Ectodermal cell (in vitro differentiated cells): Measurements from ENCODE around the gene GALNT18.

Experiments used
- H3K27ac ChIP-seq: 2 replicates; pipeline ENCODE4 v1.7.0; 2013; ENCODE audit warnings: mild to moderate bottlenecking, low read depth, low read length; ENCODE audit not compliant: insufficient read depth, poor library complexity, severe bottlenecking
- H3K27me3 ChIP-seq: 2 replicates; pipeline ENCODE4 v1.7.0; 2013; ENCODE audit warnings: mild to moderate bottlenecking, low read length; ENCODE audit not compliant: insufficient read depth, control insufficient read depth, poor library complexity, severe bottlenecking
- H3K36me3 ChIP-seq: one replicate; pipeline ENCODE4 v1.7.0; 2013; ENCODE audit warnings: low read length; ENCODE audit not compliant: control insufficient read depth, insufficient read depth
- H3K4me1 ChIP-seq: one replicate; pipeline ENCODE4 v1.7.0; 2013; ENCODE audit warnings: low read length; ENCODE audit not compliant: control insufficient read depth, insufficient read depth
- H3K4me3 ChIP-seq: 2 replicates; pipeline ENCODE4 v1.7.0; 2013; ENCODE audit warnings: low read depth, low read length, control low read depth; ENCODE audit not compliant: insufficient read depth
- H3K9me3 ChIP-seq: 2 replicates; pipeline ENCODE4 v1.7.0; 2013; ENCODE audit warnings: mild to moderate bottlenecking, low read length, moderate library complexity; ENCODE audit not compliant: control insufficient read depth
- WGBS, 2 experiments: methylation state at CpG; one replicate each; pipeline ENCODE4 v1.1.7; 2013; ENCODE audit warnings: missing lambda C conversion rate in 2 of 2; 5-methylcytosine and 5-hydroxymethylcytosine counted together

Gene GALNT18

DNA sequence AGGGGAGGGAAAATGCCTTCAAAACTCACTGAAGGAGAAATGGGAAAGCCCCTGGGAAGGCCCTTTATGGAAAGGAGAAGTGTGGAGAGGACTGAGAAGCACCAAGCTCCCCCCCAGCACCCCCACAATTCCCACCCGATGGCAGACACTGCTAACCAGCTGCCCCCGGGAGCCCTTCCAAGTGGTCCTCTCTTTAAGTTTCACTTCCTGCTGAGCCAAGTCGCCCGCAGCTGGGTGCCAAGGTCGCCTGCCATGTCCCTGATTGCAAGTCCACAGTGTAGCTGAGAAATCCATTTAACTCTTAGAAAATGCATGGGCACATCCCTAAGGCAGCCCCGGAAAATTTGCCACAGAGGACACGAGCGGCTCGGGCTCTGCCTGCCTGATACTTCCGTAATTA, 68.2 kb downstream of the GALNT18 start:
- no peaks in the 10 kb centered on the region for H3K9me3 ChIP-seq
- no peak overlapping the region for H3K27ac ChIP-seq
- H3K27me3 ChIP-seq = no peaks in the 10 kb centered on the region
- H3K4me3 ChIP-seq = no peak overlapping the region
- WGBS, 2 experiments = 92 to 93% methylated on average over 10 of the region's 10 CpGs
- no peaks in the 10 kb centered on the region for H3K36me3 ChIP-seq
- H3K4me1 ChIP-seq = no peaks in the 10 kb centered on the region

DNA sequence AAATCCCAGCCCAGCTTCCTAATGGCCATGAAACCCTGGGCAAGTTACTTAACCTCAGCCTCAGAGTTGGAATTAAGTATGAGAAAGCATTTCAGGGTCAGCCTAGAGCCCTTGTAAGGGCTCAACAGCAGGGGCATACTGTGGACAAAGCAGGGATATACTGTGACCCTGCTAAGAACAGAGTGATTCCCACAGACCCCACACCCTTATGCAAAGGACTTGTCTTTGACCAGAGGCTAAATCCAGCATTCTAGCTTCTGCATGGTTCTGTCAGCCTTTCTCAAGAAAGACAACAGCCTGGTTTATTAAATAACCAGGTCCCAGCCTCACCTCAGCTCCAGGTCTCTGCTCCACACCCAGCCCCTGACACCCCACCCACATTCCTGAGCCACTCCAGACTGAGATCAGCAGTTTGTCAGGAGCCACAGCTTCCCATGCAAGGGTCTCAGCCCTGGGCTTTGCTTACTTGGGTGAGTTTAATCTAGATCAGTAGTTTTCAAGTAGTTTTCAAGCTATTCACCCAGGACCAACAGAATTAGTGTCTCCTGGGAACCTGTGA, 69.2 kb downstream of the GALNT18 start:
- Histone ChIP-seq H3K27me3 (no peaks in the 10 kb centered on the region), H3K36me3 (no peaks in the 10 kb centered on the region), H3K4me3 (no peak overlapping the region), H3K4me1 (no peaks in the 10 kb centered on the region), H3K27ac (no peak overlapping the region), H3K9me3 (no peaks in the 10 kb centered on the region)

DNA sequence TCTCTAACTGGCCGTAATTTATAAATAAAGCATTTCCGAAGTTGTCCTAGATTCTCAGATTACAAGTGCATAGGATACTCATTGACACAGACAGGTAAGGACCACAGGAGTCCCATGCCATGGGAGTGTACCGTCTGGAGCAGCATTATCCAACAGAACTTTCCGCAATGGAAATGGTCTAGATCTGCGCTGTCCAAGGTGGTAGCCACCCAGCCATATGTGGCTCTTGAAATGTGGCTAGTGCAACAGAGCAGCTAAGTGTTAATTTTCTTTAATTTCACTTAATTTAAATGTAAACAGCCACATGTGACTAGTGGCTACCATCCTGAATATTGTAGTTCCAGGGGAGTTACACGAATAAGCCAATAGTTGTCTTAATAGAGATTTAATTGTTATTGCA, 71.3 kb downstream of the GALNT18 start:
- no peak overlapping the region for H3K27ac ChIP-seq
- no peaks in the 10 kb centered on the region for H3K4me1 ChIP-seq
- no peak overlapping the region for H3K4me3 ChIP-seq
- no peaks in the 10 kb centered on the region for H3K27me3 ChIP-seq
- no peaks in the 10 kb centered on the region for H3K9me3 ChIP-seq
- H3K36me3 ChIP-seq = no peaks in the 10 kb centered on the region
- WGBS, 2 experiments = 93% methylated on average over 6 of the region's 6 CpGs

DNA sequence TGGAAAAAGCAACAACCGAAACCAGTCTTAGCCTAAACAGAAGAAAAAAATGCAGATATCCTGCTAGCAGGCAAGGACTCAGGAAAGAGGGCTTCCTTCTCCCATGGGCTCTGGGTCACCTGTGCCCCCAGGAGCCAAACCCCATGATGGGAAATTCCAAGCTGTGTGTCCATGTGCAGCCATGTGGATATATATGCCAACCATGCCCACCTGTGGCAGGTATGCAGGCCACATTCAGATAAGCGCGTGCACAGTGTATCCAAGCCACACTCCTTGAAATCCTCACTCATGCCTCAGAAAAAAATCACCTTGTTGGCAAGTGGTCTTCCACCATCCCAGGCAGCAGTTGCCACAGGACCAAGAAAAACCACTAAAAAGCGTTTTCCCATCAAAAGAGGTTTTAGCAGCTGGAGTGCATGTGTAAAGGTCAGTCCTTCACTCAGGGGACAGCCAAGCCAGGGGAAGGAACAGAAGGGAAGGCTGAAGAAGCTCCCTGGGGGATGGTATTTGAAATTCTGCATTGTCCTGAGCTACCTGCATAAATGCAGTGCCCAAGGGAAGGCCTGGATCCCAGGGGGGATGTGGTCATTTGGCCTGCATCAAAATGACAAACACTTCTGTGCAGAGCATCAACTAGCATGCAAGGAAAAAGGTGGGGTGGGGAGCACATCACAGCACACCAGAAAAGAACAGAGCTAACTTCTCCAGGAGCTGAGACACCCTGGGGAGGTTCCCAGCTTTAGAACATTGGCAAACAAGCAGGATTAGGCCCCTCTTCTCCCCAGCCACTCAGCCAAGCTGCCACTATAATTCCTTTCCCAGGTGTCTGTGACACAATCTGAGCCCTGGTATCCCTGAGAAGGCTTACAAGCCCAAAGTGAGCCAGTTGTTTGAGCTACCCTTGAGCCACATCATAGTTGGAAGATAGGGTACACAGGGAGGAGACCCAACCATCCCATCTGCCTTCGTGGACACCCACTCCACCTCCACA, 76.2 kb downstream of the GALNT18 start:
- Histone ChIP-seq H3K4me3 (no peak overlapping the region), H3K36me3 (no peaks in the 10 kb centered on the region), H3K27ac (no peak overlapping the region), H3K27me3 (no peaks in the 10 kb centered on the region), H3K4me1 (no peaks in the 10 kb centered on the region), H3K9me3 (no peaks in the 10 kb centered on the region)
- 86 to 89% methylated on average over 5 of the region's 5 CpGs for WGBS, 2 experiments

DNA sequence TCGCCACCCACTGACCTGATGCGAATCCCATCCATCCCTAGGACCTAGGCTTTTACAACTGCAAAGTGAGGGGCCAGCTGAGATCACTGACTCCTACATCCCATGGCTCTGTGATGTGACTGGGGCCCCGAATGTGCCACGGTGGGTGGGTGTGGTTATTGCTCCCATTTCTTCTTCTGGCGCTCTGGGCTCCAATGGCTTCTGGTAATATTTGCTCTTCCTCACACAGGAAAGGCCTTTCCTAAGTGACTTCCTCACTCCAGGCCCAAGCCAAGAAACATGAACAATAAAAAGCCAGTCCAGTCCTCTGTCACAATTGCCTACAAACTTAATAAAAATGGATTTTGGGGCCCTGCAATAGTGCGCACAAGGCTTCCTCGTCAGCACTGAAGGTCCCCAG, 78.1 kb downstream of the GALNT18 start:
- H3K27me3 ChIP-seq = no peaks in the 10 kb centered on the region
- H3K27ac ChIP-seq = no peak overlapping the region
- no peaks in the 10 kb centered on the region for H3K36me3 ChIP-seq
- peaks cover 9% of the 10 kb centered on the region for H3K4me1 ChIP-seq
- H3K4me3 ChIP-seq = no peak overlapping the region
- WGBS, 2 experiments = 95% methylated on average over 7 of the region's 7 CpGs
- no peaks in the 10 kb centered on the region for H3K9me3 ChIP-seq

DNA sequence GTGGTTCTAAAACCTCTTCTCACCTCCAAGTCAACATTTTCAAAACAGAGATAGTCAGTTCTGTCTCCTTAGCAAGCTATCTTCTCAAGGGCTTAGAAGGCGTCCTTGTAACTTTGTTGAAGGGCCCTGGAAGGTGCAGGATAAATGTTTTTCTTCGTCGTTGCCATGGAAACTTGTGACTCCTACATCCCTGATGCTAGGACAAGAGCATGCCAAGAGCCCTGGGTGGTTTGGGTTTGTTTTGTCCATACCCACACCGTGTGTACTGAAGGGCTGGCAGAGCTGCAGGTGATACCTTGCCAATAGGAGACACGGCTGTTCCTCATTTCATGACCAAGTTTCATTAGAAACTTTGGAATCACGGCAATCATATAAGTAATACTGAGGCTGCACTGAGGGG, 81.6 kb downstream of the GALNT18 start:
- no peaks in the 10 kb centered on the region for H3K36me3 ChIP-seq
- no peaks in the 10 kb centered on the region for H3K27me3 ChIP-seq
- WGBS, 2 experiments = 90 to 94% methylated on average over 6 of the region's 6 CpGs

DNA sequence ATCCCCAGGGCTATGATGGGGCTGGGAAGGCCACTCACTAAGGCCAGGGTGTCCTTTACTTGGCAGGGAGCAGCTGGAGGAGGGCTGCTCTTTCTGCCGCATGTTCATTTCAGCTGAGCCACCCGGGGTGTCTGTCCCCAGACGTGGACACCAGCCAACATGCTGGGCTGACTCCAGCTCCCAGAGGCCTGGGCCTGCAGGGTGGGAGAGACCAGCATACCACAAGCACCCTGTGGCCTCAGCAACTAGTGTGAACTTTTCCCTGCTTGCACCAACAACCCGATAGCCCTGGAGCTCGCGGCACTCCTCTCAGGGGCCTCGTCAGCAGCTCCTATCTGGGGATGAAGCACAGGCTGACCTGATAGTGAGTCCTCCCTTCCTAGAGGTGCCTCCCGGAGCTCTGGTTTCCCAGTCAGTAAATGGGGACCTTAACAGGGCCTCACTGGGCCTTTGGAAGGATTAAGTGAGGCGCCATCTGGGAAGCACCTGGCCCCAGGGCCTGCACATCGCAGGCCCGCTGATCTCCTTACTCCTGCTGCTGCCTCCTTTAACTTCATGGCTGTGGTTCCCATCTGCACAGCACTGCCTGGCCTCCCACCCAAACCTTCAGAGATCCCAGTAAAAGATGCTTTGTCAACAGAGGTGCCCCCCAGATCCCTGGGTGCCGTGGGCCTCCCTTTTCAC, 83.4 kb downstream of the GALNT18 start:
- WGBS, 2 experiments = 90 to 94% methylated on average over 12 of the region's 12 CpGs
- Histone ChIP-seq H3K4me1 (peaks cover 9% of the 10 kb centered on the region), H3K36me3 (no peaks in the 10 kb centered on the region), H3K4me3 (no peak overlapping the region), H3K27ac (no peak overlapping the region), H3K9me3 (no peaks in the 10 kb centered on the region), H3K27me3 (no peaks in the 10 kb centered on the region)

More for the DNA sequence above, 81.6 kb downstream of the GALNT18 start:
- H3K4me1 ChIP-seq = peaks cover 9% of the 10 kb centered on the region
- H3K4me3 ChIP-seq = no peak overlapping the region
- H3K9me3 ChIP-seq = no peaks in the 10 kb centered on the region
- H3K27ac ChIP-seq = no peak overlapping the region

DNA sequence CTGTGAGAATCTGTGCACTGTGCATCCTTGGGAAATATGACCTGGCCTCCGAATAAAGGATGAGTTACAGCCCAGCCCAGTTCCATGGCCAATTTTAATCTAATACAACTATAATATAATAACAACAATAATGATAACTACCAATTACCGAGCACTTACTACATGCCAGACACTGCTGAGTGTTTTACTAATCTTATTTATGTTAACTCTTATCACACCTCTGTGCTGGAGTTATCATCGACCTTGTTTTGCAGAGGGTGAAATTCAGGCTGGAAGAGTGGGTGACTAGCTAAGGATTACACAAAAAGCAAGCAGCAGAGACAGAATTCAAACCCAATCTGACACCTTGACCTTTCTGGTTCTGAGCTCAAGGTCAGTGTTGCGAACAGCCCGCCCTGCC, 83.9 kb downstream of the GALNT18 start:
- H3K36me3 ChIP-seq = no peaks in the 10 kb centered on the region
- 92 to 95% methylated on average over 4 to 5 of the region's 5 CpGs for WGBS, 2 experiments
- no peaks in the 10 kb centered on the region for H3K27me3 ChIP-seq
- H3K4me3 ChIP-seq = no peak overlapping the region
- peaks cover 9% of the 10 kb centered on the region for H3K4me1 ChIP-seq
- no peaks in the 10 kb centered on the region for H3K9me3 ChIP-seq
- H3K27ac ChIP-seq = no peak overlapping the region

DNA sequence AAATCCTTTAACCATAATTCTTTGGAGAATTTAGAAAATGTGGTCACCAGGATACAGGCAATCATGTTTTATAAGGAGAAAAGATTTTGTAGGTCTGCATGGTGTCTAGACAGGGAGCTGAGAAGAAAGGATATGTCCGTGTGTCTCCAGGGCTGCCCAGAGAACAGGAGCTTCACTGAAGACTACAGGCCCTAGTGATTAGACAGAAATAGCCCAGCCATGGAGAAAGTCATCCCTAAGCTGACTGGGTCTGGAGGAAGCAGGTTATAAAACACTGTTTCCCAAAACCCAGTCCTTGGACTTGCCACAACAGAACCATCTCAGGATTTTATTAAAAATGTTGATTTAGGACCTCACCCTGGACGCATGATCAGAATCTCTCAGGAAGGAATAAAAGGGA, 84.4 kb downstream of the GALNT18 start:
- H3K27ac ChIP-seq = no peak overlapping the region
- WGBS, 2 experiments = 66 to 67% methylated on average over 2 of the region's 2 CpGs
- H3K9me3 ChIP-seq = no peaks in the 10 kb centered on the region
- H3K36me3 ChIP-seq = no peaks in the 10 kb centered on the region
- H3K27me3 ChIP-seq = no peaks in the 10 kb centered on the region
- H3K4me1 ChIP-seq = peaks cover 9% of the 10 kb centered on the region
- H3K4me3 ChIP-seq = no peak overlapping the region

DNA sequence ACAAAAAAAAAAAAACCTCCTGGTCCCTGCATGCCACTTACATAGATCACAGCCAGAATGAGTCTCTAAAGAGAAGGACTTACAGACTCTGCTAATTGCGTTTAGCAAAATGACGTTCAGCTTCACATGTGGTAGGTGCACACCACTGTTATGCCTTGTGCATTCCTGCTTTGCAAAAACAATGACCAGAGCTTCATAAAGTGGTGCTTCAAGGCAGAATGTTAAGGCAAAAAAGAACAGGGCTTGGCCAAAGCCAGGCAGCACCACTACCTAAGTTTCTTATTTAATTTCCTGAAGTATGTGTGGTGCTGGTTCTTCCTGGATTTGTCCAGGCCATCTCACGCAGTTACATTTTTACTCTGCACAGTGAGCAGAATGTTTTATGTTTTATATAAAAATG, 85.2 kb downstream of the GALNT18 start:
- WGBS, 2 experiments = 96 to 98% methylated on average over 3 of the region's 3 CpGs
- no peaks in the 10 kb centered on the region for H3K27me3 ChIP-seq

More for the DNA sequence above, 85.2 kb downstream of the GALNT18 start:
- Histone ChIP-seq H3K4me3 (no peak overlapping the region), H3K4me1 (peaks cover 9% of the 10 kb centered on the region), H3K36me3 (no peaks in the 10 kb centered on the region), H3K27ac (no peak overlapping the region), H3K9me3 (no peaks in the 10 kb centered on the region)
